ENCODE results near the gene MAPK8IP2.

- TF ChIP-seq CTCF (IDR thresholded peaks at IDR 0.05), result no peak
- no peak for TF ChIP-seq POLR2A (IDR thresholded peaks at IDR 0.05)
Measured at GRCh38 chr22:50579752-50580151, 20.8 kb upstream of the MAPK8IP2 start.
